GM12874 (cell line): Measurements from ENCODE around the gene INAFM1.
A peak's percentile ranks its signal among the peaks of the same experiment; 100 is the strongest.

Experiments used
- TF ChIP-seq, protein P1 (sequence below): IDR thresholded peaks from 2 replicates; pipeline ENCODE4 v1.5.1; 2011; ENCODE audit warnings: low read depth, mild to moderate bottlenecking, control low read depth, low read length, moderate library complexity; ENCODE audit not compliant: insufficient read depth

The INAFM1 gene

GRCh38 chr19:47243776-47244547, 30.7 kb upstream of the INAFM1 start:
- TF ChIP-seq, protein P1, sequence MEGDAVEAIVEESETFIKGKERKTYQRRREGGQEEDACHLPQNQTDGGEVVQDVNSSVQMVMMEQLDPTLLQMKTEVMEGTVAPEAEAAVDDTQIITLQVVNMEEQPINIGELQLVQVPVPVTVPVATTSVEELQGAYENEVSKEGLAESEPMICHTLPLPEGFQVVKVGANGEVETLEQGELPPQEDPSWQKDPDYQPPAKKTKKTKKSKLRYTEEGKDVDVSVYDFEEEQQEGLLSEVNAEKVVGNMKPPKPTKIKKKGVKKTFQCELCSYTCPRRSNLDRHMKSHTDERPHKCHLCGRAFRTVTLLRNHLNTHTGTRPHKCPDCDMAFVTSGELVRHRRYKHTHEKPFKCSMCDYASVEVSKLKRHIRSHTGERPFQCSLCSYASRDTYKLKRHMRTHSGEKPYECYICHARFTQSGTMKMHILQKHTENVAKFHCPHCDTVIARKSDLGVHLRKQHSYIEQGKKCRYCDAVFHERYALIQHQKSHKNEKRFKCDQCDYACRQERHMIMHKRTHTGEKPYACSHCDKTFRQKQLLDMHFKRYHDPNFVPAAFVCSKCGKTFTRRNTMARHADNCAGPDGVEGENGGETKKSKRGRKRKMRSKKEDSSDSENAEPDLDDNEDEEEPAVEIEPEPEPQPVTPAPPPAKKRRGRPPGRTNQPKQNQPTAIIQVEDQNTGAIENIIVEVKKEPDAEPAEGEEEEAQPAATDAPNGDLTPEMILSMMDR = peak; percentile 95

- TF ChIP-seq, protein P1 = peak; percentile 87
These were observed 27.2 kb upstream of the INAFM1 start for GRCh38 chr19:47247308-47247990.

DNA sequence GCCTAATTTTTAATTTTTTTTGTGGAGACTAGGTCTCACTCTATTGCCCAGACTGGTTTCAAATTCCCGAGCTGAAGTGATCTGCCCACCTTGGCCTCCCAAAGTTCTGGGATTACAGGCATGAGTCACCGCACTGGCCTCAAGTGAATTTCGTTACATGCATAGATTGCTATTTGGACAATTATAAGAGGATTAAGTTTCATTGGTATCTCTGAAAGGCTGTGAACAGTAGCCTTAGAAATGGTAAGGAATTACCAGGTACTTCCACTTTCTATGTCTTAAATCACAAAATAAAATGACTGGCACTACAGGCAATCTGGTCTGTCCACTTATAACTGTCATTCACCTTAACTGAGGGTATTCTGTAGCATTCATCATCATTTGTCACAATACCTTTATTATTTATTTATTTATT, 21.2 kb upstream of the INAFM1 start:
- TF ChIP-seq, protein P1 = no peak

- TF ChIP-seq, protein P1 = no peak
These were observed 20.7 kb upstream of the INAFM1 start for GRCh38 chr19:47253970-47254369.

- TF ChIP-seq, protein P1 = no peak
These were observed 18.6 kb upstream of the INAFM1 start, which contains the start of gene CCDC9 for GRCh38 chr19:47255879-47256692. TSS of gene CCDC9 (plus strand) at chr19:47256525. CDS start at chr19:47258401, 1,876 bp downstream.

GRCh38 chr19:47256693-47257410, 17.8 kb upstream of the INAFM1 start:
- TF ChIP-seq, protein P1 = no peak
